Glutamatergic neuron (in vitro differentiated cells): ENCODE measurements around the gene EPB41. TPM values are rescaled to one million over a fixed set of nuclear protein-coding genes. Genes with fewer than 3 reads are reported as not detected.
"Not testable (repeated sequence)": the region's sequence is repeated elsewhere in the genome, so short reads cannot be mapped to it uniquely, and the experiment has no call there.

ENCODE experiments used
- DNase-seq: peaks from one replicate; pipeline ENCODE4 v3.0.0; 2022
- H3K27ac Mint-ChIP-seq: one replicate; pipeline ENCODE4 v1.8.0; 2020; ENCODE audit warnings: mild to moderate bottlenecking, mixed read lengths, inconsistent platforms; ENCODE audit not compliant: unreplicated experiment
- H3K27me3 Mint-ChIP-seq: one replicate; pipeline ENCODE4 v1.8.0; 2020; ENCODE audit warnings: mild to moderate bottlenecking, moderate library complexity, mixed read lengths, inconsistent platforms; ENCODE audit not compliant: unreplicated experiment
- H3K36me3 Mint-ChIP-seq: one replicate; pipeline ENCODE4 v1.8.0; 2020; ENCODE audit warnings: mild to moderate bottlenecking, mixed read lengths, inconsistent platforms; ENCODE audit not compliant: unreplicated experiment
- H3K4me1 Mint-ChIP-seq: one replicate; pipeline ENCODE4 v1.8.0; 2020; ENCODE audit warnings: mild to moderate bottlenecking, low read depth, mixed read lengths, inconsistent platforms; ENCODE audit not compliant: unreplicated experiment
- H3K4me3 Mint-ChIP-seq: one replicate; pipeline ENCODE4 v1.8.0; 2020; ENCODE audit warnings: mild to moderate bottlenecking, mixed read lengths, inconsistent platforms; ENCODE audit not compliant: unreplicated experiment
- H3K9me3 Mint-ChIP-seq: one replicate; pipeline ENCODE4 v1.8.0; 2020; ENCODE audit warnings: mild to moderate bottlenecking, moderate library complexity, mixed read lengths, inconsistent platforms; ENCODE audit not compliant: unreplicated experiment
- CTCF ChIP-seq: fragments of 200-600 bp; sonication (generic); IDR thresholded peaks from one replicate; pipeline ENCODE4 v1.5.0; 2021; ENCODE audit not compliant: partially characterized antibody, unreplicated experiment
- total RNA-seq: library from RNA; stranded (reverse); fragmentation: NEBNext Ultra II Directional; extraction: Animal tissue kit (Norgen Biotek cat#: 25700); gene quantifications from one replicate; pipeline ENCODE4 v1.2.1, GENCODE V29; 2021; ENCODE audit not compliant: unreplicated experiment

Gene EPB41
- total RNA-seq, 1 donor from 2014 or later: 213 TPM

GRCh38 chr1:29056256-29056655 lies 141.9 kb downstream of the EPB41 start:
- H3K27me3 Mint-ChIP-seq: no peaks in the 10 kb centered on the region
- TF ChIP-seq CTCF: no peak
- H3K4me3 Mint-ChIP-seq: no peak overlapping the region
- no peak overlapping the region for H3K27ac Mint-ChIP-seq
- H3K9me3 Mint-ChIP-seq: peaks cover 3% of the 10 kb centered on the region
- H3K4me1 Mint-ChIP-seq: peaks cover 7% of the 10 kb centered on the region
- H3K36me3 Mint-ChIP-seq: no peaks in the 10 kb centered on the region
- no peak for DNase-seq

GRCh38 chr1:29057700-29058099 lies 143.3 kb downstream of the EPB41 start:
- Mint-ChIP-seq H3K36me3 (no peaks in the 10 kb centered on the region), H3K4me1 (peaks cover 4% of the 10 kb centered on the region), H3K9me3 (no peaks in the 10 kb centered on the region), H3K27ac (no peak overlapping the region), H3K27me3 (no peaks in the 10 kb centered on the region), H3K4me3 (no peak overlapping the region)
- DNase-seq: no peak
- TF ChIP-seq CTCF: no peak

- no peaks in the 10 kb centered on the region for H3K36me3 Mint-ChIP-seq
- no peak for TF ChIP-seq CTCF
- H3K4me1 Mint-ChIP-seq: no peaks in the 10 kb centered on the region
- no peak overlapping the region for H3K4me3 Mint-ChIP-seq
- no peaks in the 10 kb centered on the region for H3K9me3 Mint-ChIP-seq
- H3K27ac Mint-ChIP-seq: no peak overlapping the region
- no peak for DNase-seq
- H3K27me3 Mint-ChIP-seq: no peaks in the 10 kb centered on the region
Measured at GRCh38 chr1:29062157-29062942, 148.0 kb downstream of the EPB41 start.

- Mint-ChIP-seq H3K27ac (no peak overlapping the region), H3K4me3 (no peak overlapping the region), H3K4me1 (no peaks in the 10 kb centered on the region), H3K36me3 (no peaks in the 10 kb centered on the region), H3K9me3 (no peaks in the 10 kb centered on the region), H3K27me3 (no peaks in the 10 kb centered on the region)
- TF ChIP-seq CTCF: no peak
- DNase-seq: no peak
Measured at GRCh38 chr1:29064064-29064463, 149.7 kb downstream of the EPB41 start.

GRCh38 chr1:29077155-29077554 lies 162.8 kb downstream of the EPB41 start:
- no peak for TF ChIP-seq CTCF
- H3K4me1 Mint-ChIP-seq: no peaks in the 10 kb centered on the region
- H3K4me3 Mint-ChIP-seq: no peak overlapping the region
- DNase-seq: no peak
- H3K27me3 Mint-ChIP-seq: peaks cover 2% of the 10 kb centered on the region
- no peaks in the 10 kb centered on the region for H3K9me3 Mint-ChIP-seq
- no peaks in the 10 kb centered on the region for H3K36me3 Mint-ChIP-seq
- no peak overlapping the region for H3K27ac Mint-ChIP-seq

- H3K4me3 Mint-ChIP-seq, H3K36me3 Mint-ChIP-seq, H3K27ac Mint-ChIP-seq, H3K27me3 Mint-ChIP-seq, H3K4me1 Mint-ChIP-seq, H3K9me3 Mint-ChIP-seq, DNase-seq: not testable (repeated sequence)
Measured at GRCh38 chr1:29079916-29080629, 165.7 kb downstream of the EPB41 start.
